Frontal cortex (tissue), 4 donors: ENCODE measurements around the gene GTF2IRD2. TPM values are rescaled to one million over a fixed set of nuclear protein-coding genes. Genes with fewer than 3 reads are reported as not detected.
"Not testable (repeated sequence)": the region's sequence is repeated elsewhere in the genome, so short reads cannot be mapped to it uniquely, and the experiment has no call there.

Source experiments
- DNase-seq, 2 donors: peaks; one replicate each; pipeline ENCODE4 v3.0.0; 2012; ENCODE audit warnings: low spot score in 2 of 2
- FAIRE-seq: peaks from 2 replicates; lab custom pipeline; 2012; peaks lifted over from hg19 to GRCh38; lab: Jason Lieb, UNC
- total RNA-seq: library from RNA; depleted of rRNA; stranded (reverse); fragments of >200 nt; gene quantifications from one replicate; pipeline ENCODE4 v1.2.3, GENCODE V29; 2014
- donor health status: control.
- donor health status: control.
- donor health status: control.

The GTF2IRD2 gene
- total RNA-seq = 53.0 TPM

DNA sequence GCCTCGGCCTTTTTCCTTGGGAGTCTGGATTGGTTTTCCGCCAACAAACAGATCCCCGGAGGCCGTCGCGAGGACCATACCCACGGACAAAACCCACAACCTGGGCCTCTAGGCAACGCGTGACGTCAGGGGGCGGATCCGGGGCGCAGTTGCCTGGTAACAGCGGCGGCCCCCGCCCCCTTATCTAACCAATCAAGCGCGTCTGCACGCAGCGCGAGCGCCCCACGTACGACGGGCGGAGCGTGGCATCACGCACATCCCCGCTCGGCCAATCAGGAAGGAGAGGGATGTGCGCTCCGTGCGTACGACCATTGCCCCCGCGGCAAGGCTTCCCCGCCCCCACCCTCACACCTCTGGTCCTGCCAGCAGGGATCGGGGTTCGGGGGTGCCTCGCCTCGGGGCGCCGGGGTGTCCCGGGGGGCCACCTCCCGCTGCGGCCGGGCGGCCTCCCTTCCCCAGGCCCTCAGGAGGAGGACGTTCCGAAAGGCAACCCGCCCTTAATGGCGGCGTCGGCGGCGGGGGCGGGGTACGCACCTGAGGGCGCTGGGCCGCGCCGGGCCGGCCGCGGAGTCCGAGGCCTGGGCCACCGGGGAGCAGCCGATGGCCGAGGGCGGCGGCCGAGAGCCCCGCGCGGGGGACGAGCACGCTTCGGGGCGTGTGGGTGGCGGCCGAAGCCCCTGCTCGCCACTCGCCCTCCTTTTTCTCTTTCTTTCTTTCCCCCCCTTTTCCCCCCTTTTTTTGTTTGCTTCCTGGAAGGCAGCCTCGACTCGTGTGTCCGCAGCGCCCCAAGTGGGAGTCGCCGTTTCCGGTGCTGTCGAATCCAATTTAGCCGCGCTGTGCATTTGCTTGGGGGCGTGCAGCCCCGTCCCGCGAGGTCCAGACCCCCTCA lies at the start of gene GTF2IRD2:
TSS of gene GTF2IRD2 (minus strand) at position 773 of the 889 bp plus-strand sequence. CDS start 15,227 bp downstream, outside the sequence.
- not testable (repeated sequence) for FAIRE-seq, DNase-seq

GRCh38 chr7:74890158-74891123 lies 39.0 kb upstream of the GTF2IRD2 start:
- FAIRE-seq = peak; percentile 23
- DNase-seq = not testable (repeated sequence)

DNA sequence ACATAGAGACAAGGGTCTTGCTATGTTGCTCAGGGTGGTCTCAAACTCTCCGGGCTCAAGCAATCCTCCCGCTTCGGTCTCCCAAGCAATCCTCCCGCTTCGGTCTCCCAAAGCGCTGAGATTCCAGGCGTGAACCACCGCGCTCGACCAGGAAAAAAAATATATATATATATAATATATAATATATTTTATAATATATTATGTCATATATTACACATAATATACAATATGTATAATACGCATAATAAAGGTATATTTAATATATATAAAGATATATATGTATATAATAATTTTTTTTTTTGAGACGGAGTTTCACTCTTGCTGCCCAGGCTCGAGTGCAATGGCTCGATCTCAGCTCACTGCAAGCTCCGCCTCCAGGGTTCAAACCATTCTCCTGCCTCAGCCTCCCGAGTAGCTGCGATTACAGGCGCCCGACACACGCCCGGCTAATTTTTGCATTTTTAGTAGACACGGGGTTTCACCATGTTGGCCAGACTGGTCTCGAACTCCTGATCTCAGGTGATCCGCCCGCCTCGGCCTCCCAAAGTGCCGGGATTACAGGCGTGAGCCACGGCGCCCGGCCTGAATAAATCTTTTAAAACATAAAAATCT lies 38.2 kb upstream of the GTF2IRD2 start:
- FAIRE-seq, DNase-seq: not testable (repeated sequence)

DNA sequence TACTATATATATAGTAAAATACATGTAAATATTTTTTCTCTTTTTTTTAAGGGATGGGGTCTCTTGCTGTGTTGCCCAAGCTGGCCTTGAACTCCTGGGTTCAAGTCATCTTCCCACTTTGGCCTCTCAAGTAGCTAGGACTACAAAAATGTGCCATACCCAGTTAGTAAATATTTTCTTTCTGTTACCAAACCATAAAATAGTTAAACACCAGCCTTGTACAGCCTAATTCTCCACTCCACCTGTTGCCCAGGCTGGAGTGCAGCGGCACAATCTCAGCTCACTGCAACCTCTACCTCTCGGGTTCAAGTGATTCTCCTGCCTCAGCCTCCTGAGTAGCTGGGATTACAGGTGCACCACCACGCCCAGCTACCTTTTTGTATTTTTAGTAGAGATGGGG lies 33.9 kb upstream of the GTF2IRD2 start:
- FAIRE-seq, DNase-seq: not testable (repeated sequence)

DNA sequence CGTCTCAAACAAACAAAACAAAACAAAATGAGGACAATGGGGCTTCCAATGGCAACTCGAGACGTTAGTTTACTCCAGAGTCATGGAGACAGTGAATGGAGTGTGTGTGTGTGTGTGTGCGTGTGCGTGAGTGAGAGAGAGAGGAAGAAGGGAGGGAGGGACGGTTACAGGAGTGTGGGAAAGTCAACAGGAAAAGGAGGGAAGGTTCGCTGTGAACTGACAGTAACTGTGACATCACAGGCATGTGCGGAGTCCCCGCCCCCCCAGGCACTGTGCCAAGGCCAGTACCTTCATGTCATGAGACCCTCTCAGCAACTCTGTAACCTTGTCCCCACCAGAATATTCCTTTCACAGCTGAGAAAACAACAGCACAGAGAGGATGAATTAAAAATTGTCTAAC lies 30.7 kb upstream of the GTF2IRD2 start:
- DNase-seq, FAIRE-seq: not testable (repeated sequence)

- not testable (repeated sequence) for FAIRE-seq, DNase-seq
Observed at GRCh38 chr7:74874748-74875512, 23.5 kb upstream of the GTF2IRD2 start.

DNA sequence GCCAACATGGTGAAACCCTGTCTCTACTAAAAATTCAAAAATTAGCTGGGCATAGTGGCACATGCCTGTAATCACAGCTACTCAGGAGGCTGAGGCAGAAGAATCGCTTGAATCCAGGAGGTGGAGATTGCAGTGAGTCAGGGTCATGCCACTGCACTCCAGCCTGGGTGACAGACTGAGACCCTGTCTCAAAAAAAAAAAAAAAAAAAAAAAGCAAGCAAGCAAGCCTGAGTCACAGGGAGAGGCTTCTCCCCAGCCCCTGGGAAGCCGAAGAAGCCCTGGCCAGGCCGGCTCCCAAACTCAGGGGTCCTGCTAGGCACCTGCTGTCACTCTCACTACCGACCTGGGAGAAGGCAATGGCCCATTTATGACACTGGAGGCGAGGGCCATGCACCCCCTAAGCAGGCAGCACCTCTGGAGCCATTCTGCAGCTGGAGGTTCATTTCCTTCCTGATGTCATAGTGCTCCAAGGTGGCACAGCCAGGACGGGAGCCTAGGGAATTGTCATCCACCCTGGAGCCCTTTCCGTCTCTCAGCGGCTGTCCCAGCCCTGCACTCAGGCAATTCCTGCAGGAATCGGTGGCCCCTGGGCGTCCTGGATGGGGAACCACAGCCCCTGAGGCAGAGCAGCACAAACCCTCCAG lies 22.8 kb upstream of the GTF2IRD2 start:
- DNase-seq, FAIRE-seq: not testable (repeated sequence)

- not testable (repeated sequence) for DNase-seq, FAIRE-seq
Observed at GRCh38 chr7:74872542-74872941, 21.1 kb upstream of the GTF2IRD2 start.

- DNase-seq, FAIRE-seq: not testable (repeated sequence)
Observed at GRCh38 chr7:74865777-74866176, 14.4 kb upstream of the GTF2IRD2 start.

DNA sequence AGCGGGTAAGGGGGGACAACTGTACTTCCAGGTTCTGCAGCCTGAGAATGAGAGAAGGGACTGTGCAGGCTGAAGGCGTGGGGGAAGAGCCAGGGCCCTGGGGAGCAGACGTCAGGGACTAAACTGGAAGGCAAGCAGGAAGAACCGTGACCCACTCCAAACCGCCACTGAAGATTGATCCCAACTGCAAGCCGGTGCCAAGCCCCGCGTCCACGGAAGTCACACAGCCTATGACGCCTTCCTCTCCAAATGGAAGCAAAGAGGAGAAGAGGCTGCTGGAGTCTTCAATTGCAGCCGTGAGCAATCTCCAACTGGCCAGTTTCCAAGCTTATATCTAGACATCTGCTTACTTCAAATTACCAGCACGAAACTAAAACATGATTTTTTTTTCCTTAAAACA lies 1.6 kb downstream of the GTF2IRD2 start:
- not testable (repeated sequence) for FAIRE-seq, DNase-seq

- FAIRE-seq, DNase-seq: not testable (repeated sequence)
Observed at GRCh38 chr7:74830411-74830810, 21.0 kb downstream of the GTF2IRD2 start.

DNA sequence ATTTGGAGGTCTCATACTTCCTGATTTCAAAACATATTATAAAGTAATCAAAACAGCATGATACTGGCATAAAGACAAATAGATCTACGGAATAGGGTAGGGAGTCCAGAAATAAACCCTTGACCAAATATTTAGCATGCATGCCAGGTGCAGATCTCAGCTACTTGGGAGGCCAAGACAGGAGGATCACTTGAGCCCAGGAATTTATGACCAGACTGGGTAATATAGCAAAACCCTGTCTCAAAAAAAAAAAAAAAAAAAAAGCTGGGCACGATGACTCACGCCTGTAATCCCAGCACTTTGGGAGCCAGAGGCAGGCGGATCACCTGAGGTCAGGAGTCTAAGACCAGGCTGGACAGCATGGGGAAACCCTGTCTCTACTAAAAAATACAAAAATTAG lies 21.4 kb downstream of the GTF2IRD2 start:
- not testable (repeated sequence) for FAIRE-seq

GRCh38 chr7:74821259-74821658 lies 30.1 kb downstream of the GTF2IRD2 start:
- not testable (repeated sequence) for FAIRE-seq, DNase-seq

More for the DNA sequence above, 21.4 kb downstream of the GTF2IRD2 start:
- not testable (repeated sequence) for DNase-seq

- FAIRE-seq, DNase-seq: not testable (repeated sequence)
Observed at GRCh38 chr7:74820146-74820805, 31.1 kb downstream of the GTF2IRD2 start.

DNA sequence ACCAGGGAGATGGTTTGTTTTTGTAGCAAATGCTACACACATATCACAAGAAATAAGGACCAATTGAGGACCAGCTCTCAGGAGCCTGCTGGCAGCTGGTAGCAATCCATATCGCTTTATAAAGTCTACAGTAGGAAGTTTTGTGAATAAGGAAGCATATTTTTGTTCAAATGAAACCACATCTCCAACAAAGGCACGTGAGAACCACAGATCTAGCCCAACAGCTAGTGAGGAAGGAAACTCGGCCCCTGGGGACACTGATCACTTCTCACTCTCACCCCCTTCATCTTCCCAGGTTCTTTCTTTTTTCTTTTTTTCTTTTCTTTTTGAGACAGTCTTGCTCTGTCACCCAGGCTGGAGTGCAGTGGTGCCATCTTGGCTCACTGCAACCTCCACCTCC lies 35.5 kb downstream of the GTF2IRD2 start:
- not testable (repeated sequence) for DNase-seq, FAIRE-seq

DNA sequence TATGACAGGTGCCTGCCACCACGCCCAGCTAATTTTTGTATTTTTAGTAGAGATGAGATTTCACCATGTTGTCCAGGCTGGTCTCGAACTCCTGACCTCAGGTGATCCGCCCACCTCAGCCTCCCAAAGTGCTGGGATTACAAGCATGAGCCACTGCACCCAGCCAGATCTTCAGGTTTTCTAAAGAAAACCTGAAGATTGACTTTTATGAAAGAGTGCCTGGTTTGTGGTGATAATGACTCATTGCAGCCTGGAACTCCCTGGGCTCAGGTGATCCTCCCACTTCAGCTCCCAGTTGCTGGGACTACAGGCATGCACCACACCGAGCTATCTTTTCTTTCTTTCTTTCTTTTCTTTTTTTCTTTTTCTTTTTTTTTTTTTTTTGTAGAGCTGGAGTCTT lies 52.8 kb downstream of the GTF2IRD2 start:
- not testable (repeated sequence) for FAIRE-seq, DNase-seq

- not testable (repeated sequence) for FAIRE-seq, DNase-seq
Observed at GRCh38 chr7:74797848-74798622, 53.4 kb downstream of the GTF2IRD2 start.
